MM.1S (cell line): ENCODE data around the gene FREY1.

Experiments used
- EZH2phosphoT487 ChIP-seq: fragments of 300-600 bp; sonication (generic); IDR thresholded peaks from 2 replicates; pipeline ENCODE4 v1.6.1; 2018; ENCODE audit warnings: antibody characterized with exemption, low read length
- TF ChIP-seq, protein P1 (sequence below): fragments of 300-600 bp; sonication (generic); IDR thresholded peaks from 2 replicates; pipeline ENCODE4 v1.5.1; 2016; ENCODE audit warnings: antibody characterized with exemption, low read length, mixed read lengths

DNA sequence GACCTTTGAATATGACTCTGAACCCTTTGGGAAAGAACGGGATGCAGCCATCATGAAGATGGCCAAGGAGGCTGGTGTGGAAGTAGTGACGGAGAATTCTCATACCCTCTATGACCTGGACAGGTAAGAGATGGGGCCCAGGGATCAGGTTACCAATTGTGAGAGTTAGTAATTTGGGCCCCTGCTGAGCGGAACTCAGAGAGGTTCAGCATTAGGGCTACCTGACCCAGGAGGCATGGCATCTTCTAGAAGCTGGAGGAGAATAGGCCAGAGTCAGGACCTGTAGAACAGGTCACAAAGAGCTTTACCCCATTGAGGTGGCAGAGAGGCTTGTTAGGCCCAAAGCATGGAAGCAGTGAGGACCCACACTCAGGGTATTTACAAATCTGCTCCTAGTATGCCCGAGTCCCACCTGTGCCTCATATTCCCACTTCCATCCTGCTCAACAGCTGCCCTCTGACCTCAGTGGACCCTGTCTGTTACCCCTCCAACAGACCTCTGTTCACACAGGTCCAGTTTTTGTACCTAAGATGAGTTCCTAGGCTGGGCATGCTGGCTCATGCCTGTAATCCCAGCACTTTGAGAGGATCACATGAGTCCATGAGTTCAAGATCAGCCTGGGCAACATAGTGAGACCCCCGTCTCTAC lies 48.2 kb downstream of the FREY1 start:
- no peak for TF ChIP-seq EZH2phosphoT487
- TF ChIP-seq, protein P1, sequence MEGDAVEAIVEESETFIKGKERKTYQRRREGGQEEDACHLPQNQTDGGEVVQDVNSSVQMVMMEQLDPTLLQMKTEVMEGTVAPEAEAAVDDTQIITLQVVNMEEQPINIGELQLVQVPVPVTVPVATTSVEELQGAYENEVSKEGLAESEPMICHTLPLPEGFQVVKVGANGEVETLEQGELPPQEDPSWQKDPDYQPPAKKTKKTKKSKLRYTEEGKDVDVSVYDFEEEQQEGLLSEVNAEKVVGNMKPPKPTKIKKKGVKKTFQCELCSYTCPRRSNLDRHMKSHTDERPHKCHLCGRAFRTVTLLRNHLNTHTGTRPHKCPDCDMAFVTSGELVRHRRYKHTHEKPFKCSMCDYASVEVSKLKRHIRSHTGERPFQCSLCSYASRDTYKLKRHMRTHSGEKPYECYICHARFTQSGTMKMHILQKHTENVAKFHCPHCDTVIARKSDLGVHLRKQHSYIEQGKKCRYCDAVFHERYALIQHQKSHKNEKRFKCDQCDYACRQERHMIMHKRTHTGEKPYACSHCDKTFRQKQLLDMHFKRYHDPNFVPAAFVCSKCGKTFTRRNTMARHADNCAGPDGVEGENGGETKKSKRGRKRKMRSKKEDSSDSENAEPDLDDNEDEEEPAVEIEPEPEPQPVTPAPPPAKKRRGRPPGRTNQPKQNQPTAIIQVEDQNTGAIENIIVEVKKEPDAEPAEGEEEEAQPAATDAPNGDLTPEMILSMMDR = no peak
